Hepatocyte (in vitro differentiated cells): ENCODE results near the gene FAR1.

Experiments
- CTCF ChIP-seq: fragments of 200-600 bp; sonication (generic); IDR thresholded peaks from 2 replicates; pipeline ENCODE4 v1.5.1; 2016; ENCODE audit warnings: antibody characterized with exemption, mild to moderate bottlenecking; ENCODE audit not compliant: poor library complexity
- EZH2 ChIP-seq: fragments of 200-600 bp; sonication (generic); IDR thresholded peaks from 2 replicates; pipeline ENCODE4 v1.6.1; 2016; ENCODE audit warnings: antibody characterized with exemption, mild to moderate bottlenecking, borderline replicate concordance

GRCh38 chr11:13713982-13714381, 45.5 kb downstream of the FAR1 start:
- TF ChIP-seq CTCF (no peak), EZH2 (no peak)
